Upper lobe of left lung (tissue), 4 donors: ENCODE results near the gene USP3.

Source experiments
- CTCF ChIP-seq, 6 experiments: fragments of 450-650 bp in 4 of 6; fragments of 200-600 bp in 2 of 6; sonication (generic) in 2 of 6; IDR thresholded peaks; one replicate each; pipeline ENCODE4 v1.5.1; 2016 to 2019; ENCODE audit warnings: antibody characterized with exemption in 6 of 6
- EP300 ChIP-seq, 4 donors: sonication (generic); formaldehyde crosslinking; IDR thresholded peaks; one replicate each; pipeline ENCODE4 v1.5.1; 2017; ENCODE audit warnings: antibody characterized with exemption in 4 of 4, control low read depth in 2 of 4
- POLR2A ChIP-seq, 4 donors: fragments of 450-650 bp; IDR thresholded peaks; one replicate each; pipeline ENCODE4 v1.5.1; 2016 to 2017; ENCODE audit warnings: antibody characterized with exemption in 4 of 4, mild to moderate bottlenecking in 2 of 4
- POLR2AphosphoS5 ChIP-seq, 2 donors: sonication (generic); formaldehyde crosslinking; IDR thresholded peaks; one replicate each; pipeline ENCODE4 v1.5.1; 2017; ENCODE audit warnings: antibody characterized with exemption in 2 of 2

- TF ChIP-seq CTCF (IDR thresholded peaks at IDR 0.05) (no peak), POLR2AphosphoS5 (IDR thresholded peaks at IDR 0.05) (no peak), POLR2A (IDR thresholded peaks at IDR 0.05) (no peak), EP300 (IDR thresholded peaks at IDR 0.05) (no peak)
Measured at GRCh38 chr15:63457379-63457778, 47.0 kb upstream of the USP3 start.
